ENCODE measurements around the gene MYO10.

Gene MYO10

GRCh38 chr5:16855485-16855884 lies 80.6 kb downstream of the MYO10 start:
- Histone ChIP-seq H3K9ac (ENCODE audit: insufficient read length, low read depth) (no peak overlapping the region), H3K4me1 (ENCODE audit: insufficient read depth, insufficient read length) (no peaks in the 10 kb centered on the region), H3K4me3 (ENCODE audit: insufficient read length, low read depth) (no peak overlapping the region), H3K27me3 (ENCODE audit: insufficient read depth, insufficient read length) (no peaks in the 10 kb centered on the region), H3K36me3 (ENCODE audit: insufficient read depth, insufficient read length, low read length) (no peaks in the 10 kb centered on the region), H3K9me3 (ENCODE audit: insufficient read depth, low read length) (no peaks in the 10 kb centered on the region; the same call in 1 of the 2 replicates)
- no peak for DNase-seq (ENCODE audit: low read depth, low spot score)
- no peak for TF ChIP-seq SUZ12 (IDR thresholded peaks at IDR 0.05; ENCODE audit: extremely low read depth, insufficient read depth, insufficient read length)
- TF ChIP-seq ZNF274 (IDR thresholded peaks at IDR 0.05; ENCODE audit: low read depth, low read length), result no peak
- TF ChIP-seq YY1 (IDR thresholded peaks at IDR 0.05; ENCODE audit: insufficient read depth, insufficient read length), result no peak

DNA sequence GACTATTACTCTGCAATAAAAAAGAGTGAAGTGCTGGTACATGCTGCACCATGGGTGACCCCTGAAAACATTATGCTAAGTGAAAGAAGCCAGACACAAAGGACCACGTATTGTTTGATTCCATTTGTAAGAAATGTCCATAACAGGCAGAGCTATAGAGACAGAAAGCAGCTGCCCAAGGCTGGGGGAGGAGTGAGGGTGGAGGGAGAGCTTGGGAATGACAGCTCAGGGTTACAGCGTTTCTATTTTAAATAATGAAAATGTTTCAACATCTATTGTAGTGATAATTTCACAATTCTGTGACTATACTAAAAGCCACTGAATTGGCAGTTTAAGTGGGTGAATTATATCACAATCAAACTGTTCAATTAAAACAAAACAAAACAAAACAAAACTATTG lies 81.7 kb downstream of the MYO10 start:
- no peaks in the 10 kb centered on the region for H3K36me3 ChIP-seq (ENCODE audit: insufficient read depth, insufficient read length, low read length)
- no peaks in the 10 kb centered on the region for H3K4me1 ChIP-seq (ENCODE audit: insufficient read depth, insufficient read length)

DNA sequence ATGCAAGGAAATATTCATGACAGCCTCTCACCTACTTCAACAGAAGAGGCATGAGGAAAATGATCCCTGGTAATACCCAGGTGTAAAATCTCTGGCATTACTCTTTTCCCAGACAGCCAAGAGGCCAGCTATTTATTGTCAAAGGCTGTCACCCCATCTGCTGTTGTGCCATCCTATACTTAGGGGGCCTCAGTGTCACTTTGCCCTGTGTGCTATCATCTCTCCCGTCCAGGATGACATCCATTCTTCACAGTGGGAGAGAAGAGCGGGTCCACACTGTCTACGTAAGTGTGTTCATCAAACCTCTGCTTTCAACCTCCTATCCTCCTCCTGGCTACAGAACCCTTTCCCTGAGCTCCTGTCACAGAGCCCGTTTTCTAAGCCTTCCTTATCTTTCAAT lies 82.6 kb downstream of the MYO10 start:
- Histone ChIP-seq H3K4me1 (ENCODE audit: insufficient read depth, insufficient read length) (no peaks in the 10 kb centered on the region), H3K9ac (ENCODE audit: insufficient read length, low read depth) (no peak overlapping the region), H3K36me3 (ENCODE audit: insufficient read depth, insufficient read length, low read length) (no peaks in the 10 kb centered on the region), H3K9me3 (ENCODE audit: insufficient read depth, low read length) (no peaks in the 10 kb centered on the region), H3K4me3 (ENCODE audit: insufficient read length, low read depth) (no peak overlapping the region), H3K27me3 (ENCODE audit: insufficient read depth, insufficient read length) (no peaks in the 10 kb centered on the region)
- DNase-seq (ENCODE audit: low read depth, low spot score), result no peak
- TF ChIP-seq YY1 (IDR thresholded peaks at IDR 0.05; ENCODE audit: insufficient read depth, insufficient read length) (no peak), SUZ12 (IDR thresholded peaks at IDR 0.05; ENCODE audit: extremely low read depth, insufficient read depth, insufficient read length) (no peak), ZNF274 (IDR thresholded peaks at IDR 0.05; ENCODE audit: low read depth, low read length) (no peak)

More for the DNA sequence above, 81.7 kb downstream of the MYO10 start:
- Histone ChIP-seq H3K9ac (ENCODE audit: insufficient read length, low read depth) (no peak overlapping the region), H3K27me3 (ENCODE audit: insufficient read depth, insufficient read length) (no peaks in the 10 kb centered on the region), H3K9me3 (ENCODE audit: insufficient read depth, low read length) (no peaks in the 10 kb centered on the region; the same call in 1 of the 2 replicates), H3K4me3 (ENCODE audit: insufficient read length, low read depth) (no peak overlapping the region)
- no peak for DNase-seq (ENCODE audit: low read depth, low spot score)
- TF ChIP-seq ZNF274 (IDR thresholded peaks at IDR 0.05; ENCODE audit: low read depth, low read length), result no peak
- no peak for TF ChIP-seq SUZ12 (IDR thresholded peaks at IDR 0.05; ENCODE audit: extremely low read depth, insufficient read depth, insufficient read length)
- no peak for TF ChIP-seq YY1 (IDR thresholded peaks at IDR 0.05; ENCODE audit: insufficient read depth, insufficient read length)

- no peaks in the 10 kb centered on the region for H3K4me1 ChIP-seq (ENCODE audit: insufficient read depth, insufficient read length)
- no peaks in the 10 kb centered on the region for H3K9me3 ChIP-seq (ENCODE audit: insufficient read depth, low read length)
- H3K36me3 ChIP-seq (ENCODE audit: insufficient read depth, insufficient read length, low read length), result no peaks in the 10 kb centered on the region
- TF ChIP-seq ZNF274 (IDR thresholded peaks at IDR 0.05; ENCODE audit: low read depth, low read length) (no peak), YY1 (IDR thresholded peaks at IDR 0.05; ENCODE audit: insufficient read depth, insufficient read length) (no peak), SUZ12 (IDR thresholded peaks at IDR 0.05; ENCODE audit: extremely low read depth, insufficient read depth, insufficient read length) (no peak)
- no peaks in the 10 kb centered on the region for H3K27me3 ChIP-seq (ENCODE audit: insufficient read depth, insufficient read length)
- no peak for DNase-seq (ENCODE audit: low read depth, low spot score)
- no peak overlapping the region for H3K9ac ChIP-seq (ENCODE audit: insufficient read length, low read depth)
- H3K4me3 ChIP-seq (ENCODE audit: insufficient read length, low read depth), result no peak overlapping the region
Measured at GRCh38 chr5:16852251-16853005, 83.7 kb downstream of the MYO10 start.

DNA sequence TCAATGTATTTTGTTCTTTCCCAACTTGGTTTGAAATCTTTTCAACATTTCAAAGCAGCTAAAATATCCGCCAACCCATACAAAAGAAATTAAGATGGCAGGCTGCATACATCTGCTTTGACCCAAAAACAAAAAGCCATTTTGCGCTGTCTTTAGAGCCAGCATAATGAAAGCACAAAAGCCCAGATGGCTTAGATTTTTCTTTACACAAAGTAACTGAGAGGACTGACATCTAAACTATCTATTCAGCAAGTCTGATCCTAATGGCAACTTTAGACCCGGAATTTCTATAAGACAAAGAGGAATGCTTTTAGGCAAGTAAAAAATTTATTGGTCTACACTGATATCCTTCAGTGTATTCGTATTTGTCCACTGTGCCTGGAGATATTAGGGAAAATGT lies 86.3 kb downstream of the MYO10 start:
- no peak for DNase-seq (ENCODE audit: low read depth, low spot score)
- no peak for TF ChIP-seq YY1 (IDR thresholded peaks at IDR 0.05; ENCODE audit: insufficient read depth, insufficient read length)
- no peak for TF ChIP-seq SUZ12 (IDR thresholded peaks at IDR 0.05; ENCODE audit: extremely low read depth, insufficient read depth, insufficient read length)
- H3K36me3 ChIP-seq (ENCODE audit: insufficient read depth, insufficient read length, low read length), result no peaks in the 10 kb centered on the region

DNA sequence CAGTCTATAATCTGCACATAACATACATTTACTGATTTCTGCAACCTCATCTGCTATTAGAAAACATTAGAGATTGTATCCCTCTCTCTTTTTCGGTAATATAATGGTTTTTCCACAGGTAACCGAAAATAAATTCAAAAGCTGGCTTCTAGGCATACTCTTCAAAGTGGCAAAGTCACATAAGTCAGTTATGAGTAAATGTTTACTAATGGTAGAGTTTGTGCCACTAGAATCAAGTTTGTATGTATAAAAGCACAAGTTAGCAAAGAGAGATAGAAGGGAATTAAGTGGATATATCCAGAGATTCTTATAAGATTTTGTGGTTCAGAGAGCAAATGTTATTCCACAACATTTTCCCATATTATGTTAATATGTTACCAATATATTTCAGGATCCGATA lies 86.9 kb downstream of the MYO10 start:
- no peaks in the 10 kb centered on the region for H3K9me3 ChIP-seq (ENCODE audit: insufficient read depth, low read length)
- no peak for DNase-seq (ENCODE audit: low read depth, low spot score)
- TF ChIP-seq YY1 (IDR thresholded peaks at IDR 0.05; ENCODE audit: insufficient read depth, insufficient read length) (no peak), SUZ12 (IDR thresholded peaks at IDR 0.05; ENCODE audit: extremely low read depth, insufficient read depth, insufficient read length) (no peak), ZNF274 (IDR thresholded peaks at IDR 0.05; ENCODE audit: low read depth, low read length) (no peak)
- no peaks in the 10 kb centered on the region for H3K27me3 ChIP-seq (ENCODE audit: insufficient read depth, insufficient read length)
- H3K4me3 ChIP-seq (ENCODE audit: insufficient read length, low read depth), result no peak overlapping the region
- no peak overlapping the region for H3K9ac ChIP-seq (ENCODE audit: insufficient read length, low read depth)
- no peaks in the 10 kb centered on the region for H3K36me3 ChIP-seq (ENCODE audit: insufficient read depth, insufficient read length, low read length)
- H3K4me1 ChIP-seq (ENCODE audit: insufficient read depth, insufficient read length), result no peaks in the 10 kb centered on the region

More for the DNA sequence above, 86.3 kb downstream of the MYO10 start:
- no peaks in the 10 kb centered on the region for H3K9me3 ChIP-seq (ENCODE audit: insufficient read depth, low read length)
- H3K9ac ChIP-seq (ENCODE audit: insufficient read length, low read depth), result no peak overlapping the region
- no peaks in the 10 kb centered on the region for H3K27me3 ChIP-seq (ENCODE audit: insufficient read depth, insufficient read length)
- H3K4me3 ChIP-seq (ENCODE audit: insufficient read length, low read depth), result no peak overlapping the region
- H3K4me1 ChIP-seq (ENCODE audit: insufficient read depth, insufficient read length), result no peaks in the 10 kb centered on the region

GRCh38 chr5:16844952-16845351 lies 91.1 kb downstream of the MYO10 start:
- no peak for TF ChIP-seq ZNF274 (IDR thresholded peaks at IDR 0.05; ENCODE audit: low read depth, low read length)
- no peak for TF ChIP-seq SUZ12 (IDR thresholded peaks at IDR 0.05; ENCODE audit: extremely low read depth, insufficient read depth, insufficient read length)
- TF ChIP-seq YY1 (IDR thresholded peaks at IDR 0.05; ENCODE audit: insufficient read depth, insufficient read length), result no peak
- Histone ChIP-seq H3K4me1 (ENCODE audit: insufficient read depth, insufficient read length) (no peaks in the 10 kb centered on the region), H3K36me3 (ENCODE audit: insufficient read depth, insufficient read length, low read length) (peaks cover under 1% of the 10 kb centered on the region), H3K9ac (ENCODE audit: insufficient read length, low read depth) (no peak overlapping the region), H3K4me3 (ENCODE audit: insufficient read length, low read depth) (no peak overlapping the region), H3K9me3 (ENCODE audit: insufficient read depth, low read length) (no peaks in the 10 kb centered on the region), H3K27me3 (ENCODE audit: insufficient read depth, insufficient read length) (no peaks in the 10 kb centered on the region)
- no peak for DNase-seq (ENCODE audit: low read depth, low spot score)
